DMS153 (cell line): Measurements from ENCODE around the gene LNP1.

Experiments used
- DNase-seq: peaks from one replicate; lab custom pipeline; 2025; lab: John Stamatoyannopoulos, UW

The LNP1 gene

GRCh38 chr3:100399341-100400071 lies 1.8 kb upstream of the LNP1 start:
- DNase-seq = no peak

GRCh38 chr3:100400419-100400779 lies 940 bp upstream of the LNP1 start:
- DNase-seq = no peak

GRCh38 chr3:100401674-100402041 lies 319 bp downstream of the LNP1 start:
- no peak for DNase-seq

- DNase-seq = no peak
Observed at GRCh38 chr3:100402256-100402655, 917 bp downstream of the LNP1 start.

DNA sequence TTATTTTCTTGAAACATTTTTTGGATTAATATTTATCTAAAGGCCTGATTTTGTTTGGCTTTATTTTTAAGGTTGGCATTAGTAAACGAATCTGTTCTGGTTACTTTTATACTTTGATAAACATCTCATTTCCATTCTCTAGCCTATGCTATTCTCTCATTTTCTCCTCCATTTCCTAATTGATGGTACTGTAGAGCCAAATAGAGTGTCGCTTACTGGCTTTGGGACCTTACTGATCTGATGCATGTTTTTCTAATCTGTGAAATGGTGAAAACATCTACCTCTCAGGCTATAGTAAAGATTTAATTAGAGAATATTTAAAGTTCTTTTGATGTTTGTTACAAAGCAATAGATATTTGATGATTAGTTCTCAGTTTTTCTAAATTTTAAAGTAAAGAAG lies 1.6 kb downstream of the LNP1 start:
- no peak for DNase-seq

DNA sequence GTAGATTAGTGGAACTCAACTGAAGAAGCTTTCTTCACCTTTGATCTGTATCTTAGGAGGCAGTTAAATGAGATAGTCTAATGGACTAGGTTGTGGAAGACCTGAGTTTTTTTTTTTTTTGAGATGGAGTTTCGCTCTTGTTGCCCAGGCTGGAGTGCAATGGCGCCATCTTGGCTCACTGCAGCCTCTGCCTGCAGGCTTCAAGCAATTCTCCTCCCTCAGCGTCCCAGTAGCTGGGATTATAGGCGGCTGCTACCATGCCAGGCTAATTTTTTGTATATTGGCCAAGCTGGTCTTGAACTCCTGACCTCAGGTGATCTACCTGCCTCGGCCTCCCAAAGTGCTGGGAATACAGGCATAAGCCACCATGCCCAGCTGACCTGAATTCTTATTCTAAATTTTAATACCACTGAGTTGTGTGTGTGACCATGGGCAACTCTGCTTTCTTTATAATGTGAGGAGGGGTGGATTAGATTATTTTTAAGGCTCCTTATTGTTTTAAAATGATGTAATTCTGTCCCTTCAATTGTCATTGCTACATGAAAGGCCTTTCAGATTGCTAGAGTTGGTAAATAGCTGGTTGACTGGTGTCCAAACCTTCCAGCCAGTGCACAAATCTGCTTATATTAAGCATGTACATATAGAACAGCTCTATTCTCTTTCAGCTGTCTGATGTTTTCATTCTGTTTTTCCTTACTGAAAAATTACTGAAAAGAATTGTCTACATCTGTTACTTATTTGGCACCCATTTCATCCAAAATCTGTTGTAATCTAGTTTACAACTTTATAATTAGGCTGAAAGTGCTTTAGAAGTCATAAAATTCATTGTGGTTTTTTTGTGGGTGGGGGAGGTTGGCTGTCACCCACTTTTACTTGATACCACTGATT lies 2.3 kb downstream of the LNP1 start:
- no peak for DNase-seq

DNA sequence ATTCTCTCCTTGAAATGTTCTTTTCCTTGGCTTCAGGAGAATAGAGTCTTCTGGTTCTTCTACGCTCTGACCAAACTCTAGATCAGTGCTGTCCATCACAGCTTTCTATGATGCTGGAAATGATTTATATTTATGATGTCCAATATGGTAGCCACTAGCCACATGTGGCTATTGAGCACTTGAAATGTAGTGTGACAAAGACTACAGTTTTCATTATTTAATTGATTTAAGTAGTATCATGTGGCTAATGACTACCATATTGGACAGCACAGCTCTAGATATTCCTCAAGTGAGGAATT lies 2.9 kb downstream of the LNP1 start:
- DNase-seq = no peak

GRCh38 chr3:100407164-100407563 lies 5.8 kb downstream of the LNP1 start:
- DNase-seq = no peak

DNA sequence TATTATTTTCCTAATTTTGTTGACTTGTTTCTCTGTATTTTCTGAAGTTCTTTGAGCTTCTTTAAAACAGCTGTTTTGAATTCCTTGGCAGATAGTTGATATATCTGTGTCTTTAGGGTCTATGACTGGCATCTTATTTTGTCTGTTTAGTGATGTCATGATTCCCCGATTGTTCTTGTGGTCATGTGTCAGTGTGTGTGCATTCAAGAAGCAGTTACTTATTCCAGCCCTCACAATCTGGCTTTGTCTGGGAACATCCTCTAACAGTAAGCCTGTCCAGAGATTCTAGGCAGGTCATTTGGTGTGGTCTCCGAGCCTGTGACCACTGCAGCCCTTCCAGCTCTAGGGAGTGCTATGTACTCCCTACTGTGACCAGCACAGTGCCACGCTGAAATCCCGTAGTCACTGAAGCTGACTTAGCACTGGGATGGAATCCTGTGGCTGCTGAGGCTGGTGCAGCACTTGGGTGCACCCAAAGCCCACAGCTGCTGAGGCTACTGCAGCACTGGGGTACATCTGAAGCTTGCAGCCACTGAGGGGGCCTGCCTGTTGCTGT lies 6.7 kb downstream of the LNP1 start:
- DNase-seq = no peak

- DNase-seq = no peak
Observed at GRCh38 chr3:100411091-100411982, 10.0 kb downstream of the LNP1 start.

GRCh38 chr3:100412912-100413590 lies 11.7 kb downstream of the LNP1 start:
- DNase-seq = no peak

DNA sequence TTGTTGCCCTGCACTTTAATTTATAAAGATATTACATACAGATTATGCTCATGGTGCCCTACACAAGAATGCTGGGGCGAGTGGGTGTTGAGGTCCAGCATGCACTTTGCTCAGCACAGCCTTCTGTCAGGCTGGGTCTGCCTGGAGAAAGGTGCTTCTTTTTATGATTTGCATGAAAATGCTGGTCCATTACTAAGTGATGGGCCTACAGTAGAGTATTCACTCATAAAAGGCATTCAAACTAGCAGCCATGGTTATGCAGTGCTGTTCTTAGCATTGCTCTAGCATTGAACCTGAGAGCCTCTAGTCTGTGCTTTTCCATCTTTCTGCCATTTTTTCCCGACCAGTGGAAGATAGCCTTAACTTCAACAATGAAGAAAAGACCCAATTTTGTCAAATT lies 12.3 kb downstream of the LNP1 start:
- DNase-seq = no peak

DNA sequence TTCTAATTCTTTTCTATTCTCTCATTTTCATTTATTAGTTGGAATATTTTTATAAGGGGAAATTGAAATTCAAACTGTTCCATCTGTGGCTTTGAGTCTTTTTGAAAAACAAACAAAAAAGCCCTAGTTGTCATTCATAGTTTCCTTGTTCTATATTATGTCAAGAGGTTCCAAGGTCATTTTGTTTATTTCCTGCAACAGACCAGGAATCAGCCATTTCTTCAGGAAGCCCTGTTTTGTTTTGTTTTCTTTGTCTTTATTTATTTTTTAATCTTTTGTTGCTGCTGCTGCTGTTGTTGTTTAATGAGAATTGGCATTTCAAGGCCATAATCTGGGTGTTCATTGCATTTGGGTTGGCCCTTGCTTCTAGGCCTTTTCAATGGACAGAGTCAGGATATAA lies 14.8 kb downstream of the LNP1 start:
- no peak for DNase-seq

GRCh38 chr3:100416863-100417262 lies 15.5 kb downstream of the LNP1 start:
- DNase-seq = no peak

GRCh38 chr3:100419406-100419805 lies 18.1 kb downstream of the LNP1 start:
- DNase-seq = no peak

GRCh38 chr3:100420885-100421284 lies 19.5 kb downstream of the LNP1 start:
- DNase-seq = no peak

DNA sequence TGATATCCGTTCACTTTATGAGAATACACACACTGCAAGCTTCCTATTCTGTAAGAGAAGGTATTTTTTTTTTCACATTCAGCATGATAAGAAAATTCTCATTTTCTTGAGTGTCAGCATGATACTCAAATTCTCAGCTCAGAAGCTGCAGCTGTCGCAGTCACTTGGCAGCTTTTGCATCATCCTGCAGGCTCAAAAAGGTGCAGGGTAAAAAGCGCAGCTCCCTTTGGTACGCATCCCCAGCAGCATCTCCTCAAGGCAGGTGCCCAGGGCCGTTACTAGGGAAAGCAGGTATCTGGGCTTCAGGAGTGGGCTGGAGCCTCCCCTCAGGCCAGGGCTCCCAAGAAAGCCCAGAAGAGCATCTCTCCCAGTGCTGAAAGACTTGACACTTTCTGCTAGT lies 22.3 kb downstream of the LNP1 start:
- DNase-seq = no peak

DNA sequence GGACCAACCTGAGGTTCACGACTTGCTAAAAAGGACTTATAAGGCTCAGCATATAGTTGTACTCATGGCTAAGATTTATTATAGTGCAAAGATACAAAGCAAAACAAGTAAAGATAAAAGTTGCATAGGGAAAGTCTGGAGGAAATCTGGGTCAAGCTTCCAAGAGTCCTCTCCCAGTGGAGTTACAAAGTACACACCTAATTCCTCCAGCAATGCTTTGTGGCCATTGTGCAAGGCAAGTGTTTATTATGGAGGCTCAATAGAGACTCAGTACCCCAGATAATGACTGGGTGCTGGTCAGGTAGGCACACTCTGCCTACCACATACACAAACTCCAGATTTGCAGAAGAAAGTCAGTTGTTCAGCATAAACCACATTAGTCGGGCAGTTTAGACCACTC lies 22.9 kb downstream of the LNP1 start:
- DNase-seq = no peak

DNA sequence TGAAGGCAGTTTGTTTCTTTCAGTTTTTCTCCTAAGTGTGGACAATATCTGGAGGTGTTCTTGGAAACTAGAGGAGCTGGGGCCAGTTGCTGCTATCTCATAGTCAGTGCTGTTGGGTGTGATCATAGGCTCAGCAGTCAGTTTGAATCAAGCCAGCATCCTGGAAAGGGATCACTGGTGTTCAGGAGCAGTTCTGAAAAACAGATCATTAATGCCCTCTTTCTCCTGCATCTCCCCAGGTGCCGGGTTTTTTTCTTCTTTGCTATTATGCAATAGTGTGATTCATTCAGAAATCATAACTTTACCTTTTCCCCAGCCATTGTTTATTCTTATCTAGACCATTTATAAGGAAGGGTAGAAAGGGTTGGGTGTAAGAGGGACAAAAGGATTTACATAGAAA lies 24.0 kb downstream of the LNP1 start:
- DNase-seq = no peak

- DNase-seq = no peak
Observed at GRCh38 chr3:100426067-100426682, 24.8 kb downstream of the LNP1 start.

GRCh38 chr3:100427699-100428098 lies 26.4 kb downstream of the LNP1 start:
- DNase-seq = no peak
